ENCODE measurements around the gene TEX30. TPM values are rescaled to one million over a fixed set of nuclear protein-coding genes. Genes with fewer than 3 reads are reported as not detected.

Gene TEX30
- total and polyA plus RNA-seq, 2 of the 4 experiments (the other 2 are of a cell fraction) = 8.1 to 10.4 TPM

DNA sequence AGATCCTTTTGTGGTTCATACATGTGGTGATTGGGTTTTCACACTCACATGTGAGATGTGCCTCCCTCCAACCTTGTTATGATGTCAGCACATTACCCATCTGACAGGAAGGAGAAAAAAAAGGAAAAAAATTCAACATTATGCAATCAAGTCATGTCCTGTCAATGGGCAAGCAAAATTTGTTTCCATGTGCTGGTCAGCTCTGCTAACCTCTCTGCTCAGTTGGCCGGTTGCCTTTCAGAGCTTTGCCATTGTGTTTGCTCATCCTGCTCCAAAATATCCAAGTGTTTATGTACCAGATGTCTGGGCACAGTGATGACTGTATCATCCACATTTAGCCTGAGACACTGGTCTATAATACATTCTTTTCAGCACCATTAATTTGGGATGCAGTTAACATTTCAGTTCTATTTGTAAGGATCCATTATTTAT, 51.8 kb downstream of the TEX30 start:
- Histone ChIP-seq H3K9me1 (ENCODE audit: insufficient read depth, low read length) (no peaks in the 10 kb centered on the region), H3K27ac (ENCODE audit: insufficient read depth, low read length) (no peak overlapping the region), H3K4me1 (ENCODE audit: control insufficient read depth, insufficient read depth, low read length) (no peaks in the 10 kb centered on the region), H3K23ac (ENCODE audit: low read depth, low read length) (no peak overlapping the region), H2BK15ac (ENCODE audit: low read depth, low read length) (no peak overlapping the region), H3K14ac (replicated peaks; ENCODE audit: low read depth, low read length) (no peak overlapping the region), H4K20me1 (ENCODE audit: insufficient read depth, low read length) (no peaks in the 10 kb centered on the region), H2AK9ac (replicated peaks; ENCODE audit: low read depth, low read length, poor library complexity) (no peak overlapping the region), H3K79me1 (ENCODE audit: low read depth in 1 of 2, low read length in 2 of 2) (no peaks in the 10 kb centered on the region), H2AFZ (replicated peaks; ENCODE audit: low read length, poor library complexity) (no peak overlapping the region), H4K8ac (ENCODE audit: low read depth in 2 of 2, low read length in 2 of 2) (no peak overlapping the region), H3K9ac (ENCODE audit: low read depth, low read length) (no peak overlapping the region), H2BK20ac (ENCODE audit: low read depth, low read length) (no peak overlapping the region), H3K4me2 (ENCODE audit: low read depth, low read length) (no peak overlapping the region), H2AK5ac (ENCODE audit: low read depth, low read length) (no peak overlapping the region), H3K18ac (ENCODE audit: low read depth, low read length) (no peak overlapping the region), H3K27me3 (ENCODE audit: control insufficient read depth, insufficient read depth, low read length) (peaks cover 2% of the 10 kb centered on the region), H2BK5ac (ENCODE audit: low read depth, low read length, poor library complexity, severe bottlenecking) (no peak overlapping the region), H4K5ac (ENCODE audit: low read depth, low read length) (no peak overlapping the region), H4K91ac (ENCODE audit: insufficient read depth, low read depth, low read length) (no peak overlapping the region), H3K9me3 (ENCODE audit: control insufficient read depth, insufficient read depth, low read length) (no peaks in the 10 kb centered on the region), H3K56ac (ENCODE audit: extremely low read depth, insufficient read depth, low read length) (no peak overlapping the region), H2BK120ac (ENCODE audit: low read depth, low read length) (no peak overlapping the region), H3K4ac (ENCODE audit: low read depth, low read length) (no peak overlapping the region), H3K36me3 (ENCODE audit: control insufficient read depth, insufficient read depth, low read length) (no peaks in the 10 kb centered on the region), H3K4me3 (ENCODE audit: insufficient read depth, low read depth, low read length) (no peak overlapping the region)
- dilution Hi-C loops (cut with HindIII; ENCODE audit: low sequenced_read_pairs, unreplicated experiment) (no loop called here), intact Hi-C loops (cut with micrococcal nuclease) (loop anchor here (5.0 kb wide), 2 partner anchors 70 to 125 kb away; partner anchors contain the start of gene ERCC5), in situ Hi-C loops (cut with MboI; ENCODE audit: low sequenced_read_pairs) (no loop called here)
- no peak for DNase-seq
- TF ChIP-seq SMC3 (IDR thresholded peaks at IDR 0.05; ENCODE audit: low read depth, low read length) = no peak
- no peak for TF ChIP-seq RCOR1 (IDR thresholded peaks at IDR 0.05; ENCODE audit: insufficient replicate concordance, low read length)
- TF ChIP-seq MAFK (IDR thresholded peaks at IDR 0.05; ENCODE audit: low read depth, low read length) = no peak
- no peak for TF ChIP-seq MAZ (IDR thresholded peaks at IDR 0.05; ENCODE audit: borderline replicate concordance, low read depth, low read length)
- TF ChIP-seq BHLHE40 (IDR thresholded peaks at IDR 0.05; ENCODE audit: low read depth, low read length) = no peak
- TF ChIP-seq POLR2A (IDR thresholded peaks at IDR 0.05; ENCODE audit: low read depth, low read length) = no peak
- ATAC-seq (ENCODE audit: low read depth) = no peak
- ChIA-PET POLR2A (ENCODE audit: unreplicated experiment) (no interaction called here), CTCF (interaction anchor here (0.7 kb wide), 1 partner anchor 17 kb away, joined by 3 read pairs; no protein-coding TSS in a partner anchor)
- WGBS, 2 experiments (ENCODE audit: extremely low coverage in 2 of 2, insufficient read length in 1 of 2) = 100% methylated on average over 1 of the region's 1 CpG; no CpG with 5 or more reads in 1 of the 2 experiments
- no TSS peak for BruUV-seq (replicated peaks)
